ENCODE results near the gene SHMT1. TPM values are rescaled to one million over a fixed set of nuclear protein-coding genes. Genes with fewer than 3 reads are reported as not detected.
"Not testable (repeated sequence)": the region's sequence is repeated elsewhere in the genome, so short reads cannot be mapped to it uniquely, and the experiment has no call there.

The SHMT1 gene
- total RNA-seq, 1 donor from 2014 or later, result 7.9 TPM

DNA sequence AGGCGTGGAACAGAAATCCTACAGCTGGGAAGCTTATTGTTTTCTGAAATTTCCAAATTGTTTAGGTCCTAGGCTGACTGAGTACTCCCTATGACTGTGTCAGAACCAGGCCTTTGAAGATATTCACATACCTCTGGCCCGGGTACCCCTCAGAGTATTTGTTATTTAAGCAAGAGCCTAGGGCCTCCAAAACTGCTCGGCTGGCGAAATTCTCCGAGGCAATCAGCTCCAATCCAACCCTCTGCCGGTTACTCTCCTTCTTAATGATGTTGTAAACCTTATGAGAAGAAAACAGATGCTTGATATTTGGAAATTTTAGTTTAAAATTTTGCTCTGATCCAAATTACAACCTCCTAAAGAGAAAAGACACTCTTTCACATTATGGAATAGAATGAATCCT is 9.8 kb downstream of the SHMT1 start:
- no peak for DNase-seq
- no peaks in the 10 kb centered on the region for H3K4me1 Mint-ChIP-seq (ENCODE audit: low read depth, unreplicated experiment)
- H3K9me3 Mint-ChIP-seq (ENCODE audit: unreplicated experiment), result no peaks in the 10 kb centered on the region
- no peaks in the 10 kb centered on the region for H3K36me3 Mint-ChIP-seq (ENCODE audit: unreplicated experiment)
- TF ChIP-seq CTCF (IDR thresholded peaks at IDR 0.05; ENCODE audit: partially characterized antibody, unreplicated experiment), result no peak
- no peaks in the 10 kb centered on the region for H3K27me3 Mint-ChIP-seq (ENCODE audit: unreplicated experiment)
- no peak overlapping the region for H3K4me3 Mint-ChIP-seq (ENCODE audit: unreplicated experiment)
- H3K27ac Mint-ChIP-seq (ENCODE audit: unreplicated experiment), result no peak overlapping the region

DNA sequence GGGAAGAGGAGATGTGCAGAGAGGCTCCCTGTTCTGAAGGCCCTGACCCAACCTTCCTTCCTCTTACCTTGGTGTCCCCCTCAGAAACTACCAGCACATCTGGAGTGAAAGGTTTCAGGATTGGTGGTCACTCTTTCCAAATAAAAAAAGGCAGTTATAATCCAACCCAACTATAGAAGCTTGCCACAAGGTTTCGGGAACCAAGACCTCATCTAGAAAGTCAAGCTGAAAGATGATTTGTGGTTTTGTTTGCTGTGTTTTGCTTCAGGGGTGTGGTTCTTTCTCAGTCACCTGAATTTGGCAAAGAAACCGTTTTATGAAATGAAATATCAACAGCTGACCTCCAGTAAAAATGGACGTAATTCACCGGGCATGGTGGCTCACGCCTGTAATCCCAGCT is 19.3 kb downstream of the SHMT1 start:
- no peak for TF ChIP-seq CTCF (IDR thresholded peaks at IDR 0.05; ENCODE audit: partially characterized antibody, unreplicated experiment)
- peaks cover 13% of the 10 kb centered on the region for H3K36me3 Mint-ChIP-seq (ENCODE audit: unreplicated experiment)
- no peak for DNase-seq
- H3K4me3 Mint-ChIP-seq (ENCODE audit: unreplicated experiment), result no peak overlapping the region
- no peaks in the 10 kb centered on the region for H3K4me1 Mint-ChIP-seq (ENCODE audit: low read depth, unreplicated experiment)
- H3K27me3 Mint-ChIP-seq (ENCODE audit: unreplicated experiment), result no peaks in the 10 kb centered on the region
- no peak overlapping the region for H3K27ac Mint-ChIP-seq (ENCODE audit: unreplicated experiment)
- H3K9me3 Mint-ChIP-seq (ENCODE audit: unreplicated experiment), result peaks cover 4% of the 10 kb centered on the region

- no peak for DNase-seq
- H3K4me1 Mint-ChIP-seq (ENCODE audit: low read depth, unreplicated experiment), result no peaks in the 10 kb centered on the region
- no peak overlapping the region for H3K4me3 Mint-ChIP-seq (ENCODE audit: unreplicated experiment)
- H3K27me3 Mint-ChIP-seq (ENCODE audit: unreplicated experiment), result no peaks in the 10 kb centered on the region
- peaks cover 20% of the 10 kb centered on the region for H3K36me3 Mint-ChIP-seq (ENCODE audit: unreplicated experiment)
- peaks cover 6% of the 10 kb centered on the region for H3K9me3 Mint-ChIP-seq (ENCODE audit: unreplicated experiment)
- no peak for TF ChIP-seq CTCF (IDR thresholded peaks at IDR 0.05; ENCODE audit: partially characterized antibody, unreplicated experiment)
- H3K27ac Mint-ChIP-seq (ENCODE audit: unreplicated experiment), result no peak overlapping the region
These were observed 23.4 kb downstream of the SHMT1 start for GRCh38 chr17:18339933-18340332.

GRCh38 chr17:18338158-18338557 is 25.2 kb downstream of the SHMT1 start:
- H3K27ac Mint-ChIP-seq (ENCODE audit: unreplicated experiment); H3K4me3 Mint-ChIP-seq (ENCODE audit: unreplicated experiment); DNase-seq; H3K9me3 Mint-ChIP-seq (ENCODE audit: unreplicated experiment); H3K27me3 Mint-ChIP-seq (ENCODE audit: unreplicated experiment); H3K4me1 Mint-ChIP-seq (ENCODE audit: low read depth, unreplicated experiment): not testable (repeated sequence)
- peaks cover 20% of the 10 kb centered on the region for H3K36me3 Mint-ChIP-seq (ENCODE audit: unreplicated experiment)

GRCh38 chr17:18332909-18333489 is 30.4 kb downstream of the SHMT1 start:
- DNase-seq, result no peak
- H3K9me3 Mint-ChIP-seq (ENCODE audit: unreplicated experiment), result peaks cover 2% of the 10 kb centered on the region
- TF ChIP-seq CTCF (IDR thresholded peaks at IDR 0.05; ENCODE audit: partially characterized antibody, unreplicated experiment), result no peak
- H3K4me3 Mint-ChIP-seq (ENCODE audit: unreplicated experiment), result no peak overlapping the region
- H3K27ac Mint-ChIP-seq (ENCODE audit: unreplicated experiment), result no peak overlapping the region
- no peaks in the 10 kb centered on the region for H3K27me3 Mint-ChIP-seq (ENCODE audit: unreplicated experiment)
- H3K4me1 Mint-ChIP-seq (ENCODE audit: low read depth, unreplicated experiment), result no peaks in the 10 kb centered on the region
- peaks cover 7% of the 10 kb centered on the region for H3K36me3 Mint-ChIP-seq (ENCODE audit: unreplicated experiment)
